HepG2 (cell line): Measurements from ENCODE around the gene RCE1. TPM values are rescaled to one million over a fixed set of nuclear protein-coding genes. Genes with fewer than 3 reads are reported as not detected.

Experiments
- CBX2 ChIP-seq, 2 experiments: fragments of 200-600 bp in 1 of 2; sonication (generic); formaldehyde crosslinking in 1 of 2; IDR thresholded peaks; 2 replicates each; pipeline versions ENCODE4 v1.7.0 to v1.8.1; 2018 to 2022; ENCODE audit warnings: low read depth in 2 of 2, low read length in 1 of 2, mild to moderate bottlenecking in 1 of 2, missing genetic modification reagents in 1 of 2
- CCDC6 ChIP-seq: sonication (generic); formaldehyde crosslinking; IDR thresholded peaks from 2 replicates; pipeline ENCODE4 v1.8.1; 2022; ENCODE audit warnings: mild to moderate bottlenecking, missing genetic modification reagents, moderate library complexity
- CHCHD3 ChIP-seq: sonication (generic); formaldehyde crosslinking; IDR thresholded peaks from 2 replicates; pipeline ENCODE4 v1.8.0; 2022; ENCODE audit warnings: mild to moderate bottlenecking, missing genetic modification reagents, moderate library complexity
- CREBL2 ChIP-seq: sonication (generic); formaldehyde crosslinking; IDR thresholded peaks from 2 replicates; pipeline ENCODE4 v1.8.1; 2023; ENCODE audit warnings: missing genetic modification reagents, mild to moderate bottlenecking, borderline replicate concordance
- CSRNP2 ChIP-seq: sonication (generic); formaldehyde crosslinking; conservative IDR thresholded peaks from 2 replicates; pipeline ENCODE4 v1.8.0; 2022; ENCODE audit warnings: low read depth, missing genetic modification reagents
- NRL ChIP-seq: sonication (generic); formaldehyde crosslinking; IDR thresholded peaks from 2 replicates; pipeline ENCODE4 v1.5.0; 2020; ENCODE audit warnings: missing genetic modification reagents, mild to moderate bottlenecking, moderate library complexity, borderline replicate concordance
- SIX1 ChIP-seq: sonication (generic); formaldehyde crosslinking; IDR thresholded peaks from 2 replicates; pipeline ENCODE4 v1.4.0; 2020; ENCODE audit warnings: missing genetic modification reagents, borderline replicate concordance
- SKI ChIP-seq: fragments of 450-650 bp; IDR thresholded peaks from one replicate; pipeline ENCODE4 v1.6.1; 2018; ENCODE audit warnings: mild to moderate bottlenecking; ENCODE audit not compliant: partially characterized antibody
- SOX13 ChIP-seq, 3 experiments: fragments of 450-650 bp in 1 of 3; sonication (generic) in 1 of 3; formaldehyde crosslinking in 1 of 3; IDR thresholded peaks in 2 of 3; conservative IDR thresholded peaks in 1 of 3; 2 replicates each; pipeline versions ENCODE4 v1.5.0 to v1.6.1; 2016 to 2020; ENCODE audit warnings: antibody characterized with exemption in 1 of 3, mild to moderate bottlenecking in 1 of 3, missing compliant biosample characterization in 1 of 3, missing genetic modification reagents in 1 of 3, moderate library complexity in 1 of 3
- THYN1 ChIP-seq: sonication (generic); formaldehyde crosslinking; IDR thresholded peaks from 2 replicates; pipeline ENCODE4 v1.8.1; 2023; ENCODE audit warnings: low read depth, mild to moderate bottlenecking, moderate library complexity, missing genetic modification reagents, borderline replicate concordance
- TOE1 ChIP-seq: sonication (generic); formaldehyde crosslinking; IDR thresholded peaks from 2 replicates; pipeline ENCODE4 v1.4.0; 2020; ENCODE audit warnings: mild to moderate bottlenecking, missing genetic modification reagents
- ZBTB14 ChIP-seq: sonication (generic); formaldehyde crosslinking; IDR thresholded peaks from 2 replicates; pipeline ENCODE4 v1.4.0; 2020; ENCODE audit warnings: missing genetic modification reagents
- ZBTB26 ChIP-seq: IDR thresholded peaks from 2 replicates; pipeline ENCODE4 v1.6.1; 2016; ENCODE audit warnings: missing compliant biosample characterization, missing genetic modification reagents, borderline replicate concordance
- ZNF101 ChIP-seq: sonication (generic); formaldehyde crosslinking; IDR thresholded peaks from 2 replicates; pipeline ENCODE4 v1.4.0; 2020; ENCODE audit warnings: mild to moderate bottlenecking, low read depth, missing genetic modification reagents, borderline replicate concordance
- ZNF20 ChIP-seq: sonication (generic); formaldehyde crosslinking; IDR thresholded peaks from 2 replicates; pipeline ENCODE4 v1.4.0; 2020; ENCODE audit warnings: mild to moderate bottlenecking, moderate library complexity, missing genetic modification reagents
- ZNF234 ChIP-seq: sonication (generic); formaldehyde crosslinking; conservative IDR thresholded peaks from 2 replicates; pipeline ENCODE4 v1.5.1; 2020; ENCODE audit warnings: mild to moderate bottlenecking, missing genetic modification reagents
- ZNF260 ChIP-seq: sonication (generic); formaldehyde crosslinking; IDR thresholded peaks from 2 replicates; pipeline ENCODE4 v1.4.0; 2020; ENCODE audit warnings: missing genetic modification reagents, low read depth, mild to moderate bottlenecking, borderline replicate concordance
- ZNF496 ChIP-seq: sonication (generic); formaldehyde crosslinking; IDR thresholded peaks from 2 replicates; pipeline ENCODE4 v1.8.1; 2023; ENCODE audit warnings: mild to moderate bottlenecking, moderate library complexity, missing genetic modification reagents; ENCODE audit not compliant: insufficient replicate concordance
- ZNF703 ChIP-seq: sonication (generic); formaldehyde crosslinking; IDR thresholded peaks from 2 replicates; pipeline ENCODE4 v1.5.1; 2020; ENCODE audit warnings: missing genetic modification reagents, mild to moderate bottlenecking, moderate library complexity, borderline replicate concordance
- polyA plus RNA-seq, 8 experiments: library from polyadenylated mRNA; depleted of rRNA in 3 of 8; stranded (reverse) in 7 of 8; unstranded in 1 of 8; fragments of >200 nt; fragmentation: Illumina TruSeq in 4 of 8; extraction: Trizol in 4 of 8; gene quantifications; 2 replicates each; pipeline versions ENCODE4 v1.2.1 to v1.2.3, GENCODE V29; 2011 to 2016; ENCODE audit warnings: low read depth in 4 of 8, missing spikeins in 1 of 8, mixed read lengths in 1 of 8; ENCODE audit not compliant: insufficient read depth in 1 of 8
- total RNA-seq, 5 experiments: library from RNA; depleted of rRNA; stranded (reverse); fragments of >200 nt; fragmentation: Illumina TruSeq; extraction: Trizol; gene quantifications; 2 replicates each; pipeline ENCODE4 v1.2.3, GENCODE V29; 2016; ENCODE audit warnings: low read depth in 1 of 5
- TF ChIP-seq, protein P1 (sequence below): sonication (generic); formaldehyde crosslinking; IDR thresholded peaks from 2 replicates; pipeline ENCODE4 v1.4.0; 2020; ENCODE audit warnings: missing genetic modification reagents, borderline replicate concordance

The RCE1 gene
- total and polyA plus RNA-seq, 2 of the 13 experiments (the other 11 are each of a cell fraction or from before 2014, with no cell fraction given) = 22.2 to 22.4 TPM

DNA sequence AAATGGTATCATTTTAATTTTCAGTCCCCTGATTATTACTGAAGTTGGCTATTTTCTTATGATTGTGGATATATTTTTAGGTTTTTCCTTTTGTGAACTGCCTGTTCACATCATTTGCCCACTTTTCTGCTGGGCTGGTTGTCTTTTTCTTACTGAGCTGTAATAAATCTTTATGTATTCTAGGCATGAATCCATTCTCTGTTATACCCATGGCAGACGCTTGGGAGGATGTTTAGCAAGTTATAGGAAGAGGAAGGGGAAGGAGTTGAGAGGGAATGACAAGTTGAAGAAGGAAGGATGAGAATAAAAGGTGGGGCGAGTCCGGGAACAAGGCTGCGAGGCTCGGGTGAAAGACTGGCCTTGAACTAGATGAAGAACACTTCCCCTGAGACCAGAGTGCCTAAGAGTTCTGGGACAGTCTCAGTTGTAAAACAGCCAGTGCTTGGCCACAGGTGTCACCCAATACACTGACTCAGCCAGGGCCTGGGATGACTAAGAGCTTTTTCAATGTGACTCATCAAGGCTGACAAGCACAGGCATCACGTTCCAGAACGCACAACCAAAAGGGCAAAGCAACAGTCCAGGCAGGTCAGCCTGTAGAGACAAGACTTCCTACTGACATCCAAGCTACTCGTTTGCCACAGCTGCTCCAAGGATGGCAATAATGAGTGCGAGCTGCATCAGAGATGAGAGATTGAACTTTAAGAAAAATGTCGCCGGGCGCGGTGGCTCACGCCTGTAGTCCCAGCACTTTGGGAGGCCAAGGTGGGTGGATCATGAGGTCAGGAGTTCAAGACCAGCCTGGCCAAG, 48.8 kb downstream of the RCE1 start (continued):
- TF ChIP-seq CREBL2 (no peak), CSRNP2 (CRISPR knock-in tag) (no peak), THYN1 (CRISPR knock-in tag) (no peak), CBX2 (IDR thresholded peaks at IDR 0.05; ENCODE audit: low read depth, low read length) (no peak), CBX2 (CRISPR knock-in tag; IDR thresholded peaks at IDR 0.05; ENCODE audit: low read depth) (no peak), ZBTB14 (CRISPR knock-in tag) (no peak), ZNF234 (CRISPR knock-in tag) (no peak), ZNF20 (CRISPR knock-in tag) (no peak), SKI (no peak), SOX13 (IDR thresholded peaks at IDR 0.05) (no peak), SOX13 (CRISPR knock-in tag; conservative IDR thresholded peaks at IDR 0.05 in 1 of 2, IDR thresholded peaks at IDR 0.05 in 1 of 2) (peak in 1 of 2 experiments; percentile 51; a peak in 1 of 4 replicates), NRL (CRISPR knock-in tag) (peak; percentile 47; the same call in 1 of the 2 replicates), ZNF260 (CRISPR knock-in tag) (no peak), ZNF703 (no peak), ZNF496 (no peak), SIX1 (no peak), TOE1 (CRISPR knock-in tag) (no peak), CCDC6 (no peak), ZNF101 (CRISPR knock-in tag) (no peak), CHCHD3 (no peak), ZBTB26 (CRISPR knock-in tag) (peak; percentile 55; the same call in 1 of the 2 replicates)
- TF ChIP-seq, protein P1, sequence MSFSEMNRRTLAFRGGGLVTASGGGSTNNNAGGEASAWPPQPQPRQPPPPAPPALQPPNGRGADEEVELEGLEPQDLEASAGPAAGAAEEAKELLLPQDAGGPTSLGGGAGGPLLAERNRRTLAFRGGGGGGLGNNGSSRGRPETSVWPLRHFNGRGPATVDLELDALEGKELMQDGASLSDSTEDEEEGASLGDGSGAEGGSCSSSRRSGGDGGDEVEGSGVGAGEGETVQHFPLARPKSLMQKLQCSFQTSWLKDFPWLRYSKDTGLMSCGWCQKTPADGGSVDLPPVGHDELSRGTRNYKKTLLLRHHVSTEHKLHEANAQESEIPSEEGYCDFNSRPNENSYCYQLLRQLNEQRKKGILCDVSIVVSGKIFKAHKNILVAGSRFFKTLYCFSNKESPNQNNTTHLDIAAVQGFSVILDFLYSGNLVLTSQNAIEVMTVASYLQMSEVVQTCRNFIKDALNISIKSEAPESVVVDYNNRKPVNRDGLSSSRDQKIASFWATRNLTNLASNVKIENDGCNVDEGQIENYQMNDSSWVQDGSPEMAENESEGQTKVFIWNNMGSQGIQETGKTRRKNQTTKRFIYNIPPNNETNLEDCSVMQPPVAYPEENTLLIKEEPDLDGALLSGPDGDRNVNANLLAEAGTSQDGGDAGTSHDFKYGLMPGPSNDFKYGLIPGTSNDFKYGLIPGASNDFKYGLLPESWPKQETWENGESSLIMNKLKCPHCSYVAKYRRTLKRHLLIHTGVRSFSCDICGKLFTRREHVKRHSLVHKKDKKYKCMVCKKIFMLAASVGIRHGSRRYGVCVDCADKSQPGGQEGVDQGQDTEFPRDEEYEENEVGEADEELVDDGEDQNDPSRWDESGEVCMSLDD = no peak
